PC-9 (cell line): ENCODE data around the gene BLM.

Source experiments
- EZH2 ChIP-seq: fragments of 200-600 bp; sonication (generic); IDR thresholded peaks from 2 replicates; pipeline ENCODE4 v1.8.0; 2017; ENCODE audit warnings: antibody characterized with exemption, low read depth
- TF ChIP-seq, protein P1 (sequence below): fragments of 200-600 bp; sonication (generic); conservative IDR thresholded peaks from 2 replicates; pipeline ENCODE4 v1.6.1; 2017; ENCODE audit warnings: mixed run types, antibody characterized with exemption, mild to moderate bottlenecking, moderate library complexity

DNA sequence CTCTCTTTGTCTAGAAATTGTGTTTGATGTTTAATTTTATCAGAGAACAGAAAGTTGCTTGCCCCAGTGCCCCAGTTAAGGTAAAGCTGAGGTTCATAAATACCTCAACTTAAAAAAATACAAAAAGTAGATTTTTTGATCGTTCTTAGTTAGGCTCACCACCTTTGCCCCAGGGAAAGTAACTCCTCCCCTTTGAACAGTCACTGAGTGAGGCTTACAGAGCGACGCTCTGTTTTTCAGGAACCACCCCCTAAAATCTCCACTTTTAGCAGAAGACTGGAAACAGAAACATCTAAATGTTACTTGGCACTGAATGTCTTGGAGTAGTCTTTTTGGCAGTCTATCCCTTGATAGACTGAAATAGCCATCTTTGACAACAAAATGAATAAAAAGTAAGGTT, 24.9 kb downstream of the BLM start:
- TF ChIP-seq, protein P1, sequence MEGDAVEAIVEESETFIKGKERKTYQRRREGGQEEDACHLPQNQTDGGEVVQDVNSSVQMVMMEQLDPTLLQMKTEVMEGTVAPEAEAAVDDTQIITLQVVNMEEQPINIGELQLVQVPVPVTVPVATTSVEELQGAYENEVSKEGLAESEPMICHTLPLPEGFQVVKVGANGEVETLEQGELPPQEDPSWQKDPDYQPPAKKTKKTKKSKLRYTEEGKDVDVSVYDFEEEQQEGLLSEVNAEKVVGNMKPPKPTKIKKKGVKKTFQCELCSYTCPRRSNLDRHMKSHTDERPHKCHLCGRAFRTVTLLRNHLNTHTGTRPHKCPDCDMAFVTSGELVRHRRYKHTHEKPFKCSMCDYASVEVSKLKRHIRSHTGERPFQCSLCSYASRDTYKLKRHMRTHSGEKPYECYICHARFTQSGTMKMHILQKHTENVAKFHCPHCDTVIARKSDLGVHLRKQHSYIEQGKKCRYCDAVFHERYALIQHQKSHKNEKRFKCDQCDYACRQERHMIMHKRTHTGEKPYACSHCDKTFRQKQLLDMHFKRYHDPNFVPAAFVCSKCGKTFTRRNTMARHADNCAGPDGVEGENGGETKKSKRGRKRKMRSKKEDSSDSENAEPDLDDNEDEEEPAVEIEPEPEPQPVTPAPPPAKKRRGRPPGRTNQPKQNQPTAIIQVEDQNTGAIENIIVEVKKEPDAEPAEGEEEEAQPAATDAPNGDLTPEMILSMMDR: no peak
- no peak for TF ChIP-seq EZH2
